Putamen (tissue), 1 donor: ENCODE measurements around the gene ZNF787.
A peak's percentile ranks its signal among the peaks of the same experiment; 100 is the strongest.
"Not testable (repeated sequence)": the region's sequence is repeated elsewhere in the genome, so short reads cannot be mapped to it uniquely, and the experiment has no call there.

Experiments
- DNase-seq: peaks from one replicate; pipeline ENCODE4 v3.0.0-alpha.2; 2016; ENCODE audit warnings: low spot score

Gene ZNF787

GRCh38 chr19:56121180-56122167, at the start of gene ZNF787:
Gene ZNF787, minus strand, starts transcription at chr19:56121295. Its CDS starts 18,078 bp downstream, at chr19:56103217.
- DNase-seq: peak; percentile 98

- no peak for DNase-seq
Measured at GRCh38 chr19:56170261-56170660, 49.2 kb upstream of the ZNF787 start.

- no peak for DNase-seq
Measured at GRCh38 chr19:56167064-56167578, 46.0 kb upstream of the ZNF787 start.

- DNase-seq: no peak
Measured at GRCh38 chr19:56163097-56163496, 42.0 kb upstream of the ZNF787 start.

GRCh38 chr19:56162258-56162657, 41.2 kb upstream of the ZNF787 start:
- DNase-seq: no peak

- DNase-seq: no peak
Measured at GRCh38 chr19:56161534-56161933, 40.4 kb upstream of the ZNF787 start.

GRCh38 chr19:56159622-56160271, 38.7 kb upstream of the ZNF787 start:
- no peak for DNase-seq

- DNase-seq: no peak
Measured at GRCh38 chr19:56159009-56159559, 38.0 kb upstream of the ZNF787 start.

GRCh38 chr19:56158170-56158757, 37.2 kb upstream of the ZNF787 start:
- no peak for DNase-seq

GRCh38 chr19:56156768-56157167, 35.7 kb upstream of the ZNF787 start:
- no peak for DNase-seq

- DNase-seq: no peak
Measured at GRCh38 chr19:56155124-56155687, 34.1 kb upstream of the ZNF787 start.

- DNase-seq: no peak
Measured at GRCh38 chr19:56153507-56153906, 32.4 kb upstream of the ZNF787 start.

- no peak for DNase-seq
Measured at GRCh38 chr19:56152644-56153043, 31.5 kb upstream of the ZNF787 start.

GRCh38 chr19:56150358-56150757, 29.3 kb upstream of the ZNF787 start:
- DNase-seq: no peak

- DNase-seq: no peak
Measured at GRCh38 chr19:56149656-56150038, 28.6 kb upstream of the ZNF787 start.

- not testable (repeated sequence) for DNase-seq
Measured at GRCh38 chr19:56148955-56149655, 28.0 kb upstream of the ZNF787 start.

GRCh38 chr19:56148096-56148495, 27.0 kb upstream of the ZNF787 start:
- no peak for DNase-seq

- DNase-seq: no peak
Measured at GRCh38 chr19:56147307-56147706, 26.2 kb upstream of the ZNF787 start.

GRCh38 chr19:56146904-56147303, 25.8 kb upstream of the ZNF787 start:
- no peak for DNase-seq

GRCh38 chr19:56145698-56146097, 24.6 kb upstream of the ZNF787 start:
- no peak for DNase-seq

GRCh38 chr19:56144831-56145230, 23.7 kb upstream of the ZNF787 start:
- no peak for DNase-seq
